NCI-H1436 treated with DMSO at 0.1 percent for 48 hours (cell line): ENCODE data around the gene TSPAN33.
"Not testable (repeated sequence)": the region's sequence is repeated elsewhere in the genome, so short reads cannot be mapped to it uniquely, and the experiment has no call there.

Source experiments
- DNase-seq: peaks from one replicate; lab custom pipeline; 2025; lab: John Stamatoyannopoulos, UW

TSPAN33 gene

DNA sequence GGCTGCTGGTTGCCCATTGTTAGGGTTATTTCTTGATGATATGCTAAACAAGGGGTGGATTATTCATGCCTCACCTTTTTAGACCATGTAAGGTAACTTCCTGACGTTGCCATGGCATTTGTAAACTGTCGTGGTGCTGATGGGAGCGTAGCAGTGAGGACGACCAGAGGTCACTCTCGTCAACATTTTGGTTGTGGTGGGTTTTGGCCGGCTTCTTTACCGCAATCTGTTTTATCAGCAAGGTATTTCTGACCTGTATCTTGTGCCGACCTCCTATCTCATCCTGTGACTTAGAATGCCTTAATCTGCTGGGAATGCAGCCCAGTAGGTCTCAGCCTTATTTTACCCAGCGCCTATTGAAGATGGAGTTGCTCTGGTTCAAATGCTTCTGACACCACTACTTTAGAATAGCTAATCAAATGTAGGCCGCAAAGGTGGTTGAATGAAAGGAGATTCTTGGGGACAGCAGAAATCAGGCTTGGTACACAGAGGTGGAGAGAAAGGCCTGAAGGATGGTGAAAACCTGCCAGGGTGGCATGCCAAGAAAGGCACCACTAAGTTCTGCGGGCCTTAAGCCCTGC is 26.0 kb downstream of the TSPAN33 start:
- no peak for DNase-seq

GRCh38 chr7:129173861-129174260 is 29.4 kb downstream of the TSPAN33 start:
- not testable (repeated sequence) for DNase-seq

GRCh38 chr7:129176916-129177710 is 32.6 kb downstream of the TSPAN33 start:
- DNase-seq: no peak

DNA sequence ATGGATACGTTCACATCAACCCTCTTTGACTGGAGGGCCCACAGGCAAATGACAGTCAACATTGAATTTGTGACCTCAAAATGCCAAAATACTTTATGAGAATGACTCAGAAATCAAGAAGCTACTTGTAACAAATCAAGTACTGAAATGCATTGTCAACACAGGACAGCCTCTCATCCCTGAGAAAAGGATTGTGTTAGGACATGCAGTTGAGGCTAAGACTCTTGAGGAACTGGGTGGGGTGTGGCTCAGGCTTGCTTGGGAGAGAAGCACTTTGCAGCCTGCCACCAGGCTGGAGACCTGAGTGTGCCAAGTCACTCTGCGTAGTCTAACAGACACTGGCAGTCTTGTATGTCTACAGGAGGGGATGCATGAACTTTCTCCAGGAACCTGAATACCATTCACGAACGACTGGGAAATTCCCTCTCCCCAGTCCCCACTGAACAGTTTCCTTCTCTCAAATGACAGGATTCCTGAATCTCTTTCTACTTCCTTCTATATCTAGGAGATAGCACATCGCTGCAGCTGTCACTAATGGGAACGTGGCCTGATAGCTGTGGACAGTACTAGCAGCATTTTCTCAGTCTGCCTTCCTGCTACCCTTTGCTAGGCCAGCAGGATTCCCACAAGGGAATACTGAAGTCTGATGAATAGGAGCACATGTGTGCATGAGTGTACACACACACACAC is 40.6 kb downstream of the TSPAN33 start:
- DNase-seq: no peak

DNA sequence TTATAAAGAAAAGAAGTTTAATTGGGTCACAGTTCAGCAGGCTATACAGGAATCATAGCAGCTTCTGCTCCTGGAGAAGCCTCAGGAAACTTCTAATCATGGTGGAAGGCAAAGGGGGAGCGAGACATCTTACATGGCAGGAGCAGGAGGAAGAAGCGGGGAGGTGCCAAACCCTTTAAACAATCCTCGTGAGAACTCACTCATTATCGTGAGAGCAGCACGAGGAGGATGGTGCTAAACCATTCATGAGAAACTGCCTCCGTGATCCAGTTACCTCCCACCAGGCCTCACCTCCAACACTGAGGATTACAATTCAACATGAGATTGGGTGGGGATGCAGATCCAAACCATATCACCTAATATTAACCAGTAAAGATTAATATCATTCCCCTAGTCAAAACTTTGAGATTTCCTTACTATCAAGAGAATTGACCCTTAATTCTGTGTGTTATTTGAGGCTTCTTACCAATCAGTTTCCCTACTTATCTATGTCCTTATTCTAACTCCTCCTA is 42.3 kb downstream of the TSPAN33 start:
- no peak for DNase-seq

GRCh38 chr7:129187681-129188371 is 43.3 kb downstream of the TSPAN33 start:
- DNase-seq: no peak

GRCh38 chr7:129188372-129188891 is 43.9 kb downstream of the TSPAN33 start, which contains the start of gene SMO:
TSS of gene SMO (plus strand) at chr7:129188633. CDS start at chr7:129189152, 519 bp downstream.
- no peak for DNase-seq

DNA sequence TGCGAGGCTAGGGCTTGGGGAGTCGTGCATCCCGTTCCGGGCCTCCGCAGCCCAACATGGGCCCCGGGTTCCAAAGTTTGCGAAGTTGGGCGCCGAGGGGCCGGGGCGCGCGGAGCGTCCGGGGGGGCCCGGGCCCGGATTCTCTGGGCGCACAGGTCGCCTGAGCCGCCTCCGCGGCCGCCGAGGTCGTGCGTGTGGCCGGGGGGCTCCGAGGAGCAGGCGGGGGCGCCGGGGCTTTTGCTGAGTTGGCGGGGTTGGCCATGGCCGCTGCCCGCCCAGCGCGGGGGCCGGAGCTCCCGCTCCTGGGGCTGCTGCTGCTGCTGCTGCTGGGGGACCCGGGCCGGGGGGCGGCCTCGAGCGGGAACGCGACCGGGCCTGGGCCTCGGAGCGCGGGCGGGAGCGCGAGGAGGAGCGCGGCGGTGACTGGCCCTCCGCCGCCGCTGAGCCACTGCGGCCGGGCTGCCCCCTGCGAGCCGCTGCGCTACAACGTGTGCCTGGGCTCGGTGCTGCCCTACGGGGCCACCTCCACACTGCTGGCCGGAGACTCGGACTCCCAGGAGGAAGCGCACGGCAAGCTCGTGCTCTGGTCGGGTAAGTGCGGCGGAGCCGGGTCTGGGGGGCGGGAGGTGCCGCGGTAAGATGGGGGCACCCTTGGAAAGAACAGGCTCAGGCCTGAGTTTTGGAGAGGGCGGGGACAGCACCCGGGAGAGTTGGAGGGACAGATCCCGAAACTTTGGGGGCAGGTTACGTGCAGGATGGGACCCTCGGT is 44.6 kb downstream of the TSPAN33 start:
- DNase-seq: no peak

DNA sequence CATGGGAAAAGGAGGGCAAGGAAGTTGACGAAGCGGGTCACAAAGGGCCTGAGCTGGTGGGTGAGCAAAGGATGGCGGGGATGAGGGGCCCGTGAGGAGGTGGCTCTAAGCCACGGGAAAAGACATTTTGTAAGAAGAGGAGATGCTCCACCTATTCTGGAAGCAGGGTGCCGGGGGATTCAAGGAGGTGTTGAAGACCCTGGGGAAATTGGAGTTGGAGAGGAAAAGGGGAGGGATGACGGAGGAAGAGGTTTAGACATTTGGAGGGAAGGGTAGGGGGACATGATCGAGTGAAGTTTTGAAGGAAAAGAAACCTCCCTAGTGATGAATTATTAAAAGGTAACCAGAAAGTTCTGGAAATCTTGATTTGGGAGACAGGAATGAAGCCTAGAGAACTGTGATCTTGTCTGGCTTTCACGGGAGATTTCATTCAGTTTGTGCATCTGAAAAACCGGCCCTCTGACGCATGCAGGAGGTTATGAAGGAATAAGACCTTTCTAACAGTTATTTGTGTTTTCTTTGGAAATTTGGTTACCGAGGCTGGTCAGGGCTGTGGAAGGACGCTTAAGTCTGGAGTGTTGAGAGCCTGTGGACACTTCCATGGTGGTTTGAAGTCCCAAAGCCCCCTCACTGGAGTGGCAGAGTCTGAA is 45.3 kb downstream of the TSPAN33 start:
- no peak for DNase-seq

DNA sequence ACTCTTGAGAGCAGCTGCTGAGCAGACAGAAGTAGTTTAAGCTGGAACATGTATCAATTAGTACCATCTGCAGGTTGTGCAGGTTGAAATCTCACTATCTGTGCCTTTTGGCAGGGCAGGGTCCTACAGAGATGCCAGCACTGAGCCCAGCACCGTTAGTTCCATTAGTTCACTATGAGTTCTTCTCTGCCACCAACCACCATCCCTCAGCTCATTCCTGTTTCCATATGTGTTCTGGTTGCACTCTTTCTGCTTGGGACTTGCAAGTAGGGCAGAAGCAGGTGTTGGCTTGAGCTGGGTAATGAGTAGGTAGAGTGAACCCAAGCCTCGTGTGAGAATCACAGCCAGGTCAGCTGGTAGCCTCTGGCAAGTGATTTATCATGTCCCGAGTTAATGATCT is 46.8 kb downstream of the TSPAN33 start:
- no peak for DNase-seq

- DNase-seq: no peak
These were observed 49.4 kb downstream of the TSPAN33 start for GRCh38 chr7:129193892-129194291.

- DNase-seq: no peak
These were observed 53.3 kb downstream of the TSPAN33 start for GRCh38 chr7:129197771-129198170.

- DNase-seq: no peak
These were observed 54.9 kb downstream of the TSPAN33 start for GRCh38 chr7:129199406-129199805.

GRCh38 chr7:129202058-129202777 is 57.7 kb downstream of the TSPAN33 start:
- DNase-seq: no peak

DNA sequence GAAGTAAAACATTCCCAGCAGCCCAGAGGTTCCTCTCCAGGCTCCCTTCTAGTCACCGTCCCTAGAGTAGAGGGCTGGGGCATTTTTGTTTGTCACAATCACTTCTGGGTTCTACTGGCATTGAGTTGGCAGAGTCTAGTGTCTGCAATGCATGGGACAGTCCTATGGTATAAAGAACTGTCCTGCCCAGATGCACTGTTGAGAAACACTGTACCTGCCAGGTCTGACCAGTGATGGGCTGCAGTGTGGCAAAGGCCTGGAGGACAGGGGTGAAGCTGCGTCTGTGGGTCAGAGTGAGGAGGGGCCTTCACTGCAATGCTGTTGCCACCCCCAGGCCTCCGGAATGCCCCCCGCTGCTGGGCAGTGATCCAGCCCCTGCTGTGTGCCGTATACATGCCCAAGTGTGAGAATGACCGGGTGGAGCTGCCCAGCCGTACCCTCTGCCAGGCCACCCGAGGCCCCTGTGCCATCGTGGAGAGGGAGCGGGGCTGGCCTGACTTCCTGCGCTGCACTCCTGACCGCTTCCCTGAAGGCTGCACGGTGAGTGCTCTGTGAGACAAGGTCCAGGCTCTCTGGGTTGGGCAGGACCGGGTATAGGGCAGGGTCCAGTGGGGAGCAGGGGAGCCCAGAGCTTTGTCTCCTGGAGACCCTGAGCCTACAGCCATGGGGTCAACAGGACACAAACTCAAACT is 58.7 kb downstream of the TSPAN33 start:
- no peak for DNase-seq

- DNase-seq: no peak
These were observed 60.8 kb downstream of the TSPAN33 start for GRCh38 chr7:129205126-129205818.

DNA sequence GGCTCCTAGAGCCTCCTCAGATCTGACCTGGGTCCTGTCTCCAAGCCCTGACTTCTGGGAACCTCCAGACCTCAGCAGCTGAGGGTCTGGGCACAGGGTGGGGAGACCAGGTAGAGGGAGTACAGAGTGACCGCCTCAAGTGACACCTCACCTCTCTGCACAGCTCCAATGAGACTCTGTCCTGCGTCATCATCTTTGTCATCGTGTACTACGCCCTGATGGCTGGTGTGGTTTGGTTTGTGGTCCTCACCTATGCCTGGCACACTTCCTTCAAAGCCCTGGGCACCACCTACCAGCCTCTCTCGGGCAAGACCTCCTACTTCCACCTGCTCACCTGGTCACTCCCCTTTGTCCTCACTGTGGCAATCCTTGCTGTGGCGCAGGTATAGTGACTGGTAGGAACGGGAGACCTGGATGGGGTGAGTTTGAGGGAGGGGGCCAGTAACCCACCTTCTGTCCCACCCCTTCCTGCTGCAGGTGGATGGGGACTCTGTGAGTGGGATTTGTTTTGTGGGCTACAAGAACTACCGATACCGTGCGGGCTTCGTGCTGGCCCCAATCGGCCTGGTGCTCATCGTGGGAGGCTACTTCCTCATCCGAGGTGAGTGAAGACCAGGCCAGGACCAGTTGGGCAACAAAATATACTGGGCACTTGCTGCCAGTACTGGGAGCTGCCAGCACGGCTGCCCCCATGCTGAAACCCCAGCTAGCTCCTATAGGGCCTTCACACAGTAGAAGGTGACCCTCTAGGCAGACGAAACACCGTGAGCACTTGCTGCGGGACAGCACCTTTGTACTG is 61.7 kb downstream of the TSPAN33 start:
- DNase-seq: no peak

DNA sequence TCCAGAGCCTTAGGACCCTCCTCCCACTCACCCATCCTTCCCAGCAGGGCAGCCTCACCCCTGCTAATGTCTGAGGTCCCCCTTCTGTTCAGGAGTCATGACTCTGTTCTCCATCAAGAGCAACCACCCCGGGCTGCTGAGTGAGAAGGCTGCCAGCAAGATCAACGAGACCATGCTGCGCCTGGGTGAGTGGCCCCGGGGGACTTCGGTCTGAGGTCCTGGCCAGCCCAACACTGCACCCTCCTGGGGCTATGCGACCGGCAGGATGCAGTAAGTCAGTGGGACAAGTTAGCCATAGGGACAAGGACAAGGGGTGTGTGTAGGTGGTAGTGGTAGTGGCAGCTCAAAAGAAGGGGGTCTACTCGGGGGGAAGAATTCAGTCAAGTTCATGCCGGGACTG is 64.2 kb downstream of the TSPAN33 start:
- DNase-seq: no peak
